Measurements from ENCODE around the gene LAMB1.
A peak's percentile ranks its signal among the peaks of the same experiment; 100 is the strongest.
"Not testable (repeated sequence)": the region's sequence is repeated elsewhere in the genome, so short reads cannot be mapped to it uniquely, and the experiment has no call there.

LAMB1 gene

GRCh38 chr7:108002726-108003598 is at the start of gene LAMB1:
Gene LAMB1, minus strand, starts transcription at chr7:108003161. Its CDS starts 276 bp downstream, at chr7:108002885.
- DNase-seq: peak; percentile 17

GRCh38 chr7:108051454-108051853 is 48.5 kb upstream of the LAMB1 start:
- no peak for DNase-seq

DNA sequence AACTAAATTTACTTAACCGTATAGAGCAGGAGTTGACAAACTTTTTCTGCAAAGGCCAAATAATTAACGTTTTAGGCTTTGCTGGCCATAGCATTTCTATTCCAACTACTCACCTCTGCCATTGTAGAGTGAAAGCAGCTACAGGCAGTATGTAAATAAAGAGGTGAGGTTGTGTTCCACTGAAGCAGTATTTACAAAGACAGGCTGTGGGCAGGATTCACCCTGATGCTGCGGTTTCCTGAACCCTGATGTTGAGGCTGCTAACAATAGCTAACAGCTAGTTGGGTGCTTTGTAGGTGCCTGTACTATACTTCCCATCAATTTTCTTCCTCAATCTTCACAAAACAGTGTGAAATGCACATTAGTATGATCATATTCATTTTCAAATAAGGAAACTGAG is 47.0 kb upstream of the LAMB1 start:
- no peak for DNase-seq

GRCh38 chr7:108048422-108048821 is 45.5 kb upstream of the LAMB1 start:
- no peak for DNase-seq

DNA sequence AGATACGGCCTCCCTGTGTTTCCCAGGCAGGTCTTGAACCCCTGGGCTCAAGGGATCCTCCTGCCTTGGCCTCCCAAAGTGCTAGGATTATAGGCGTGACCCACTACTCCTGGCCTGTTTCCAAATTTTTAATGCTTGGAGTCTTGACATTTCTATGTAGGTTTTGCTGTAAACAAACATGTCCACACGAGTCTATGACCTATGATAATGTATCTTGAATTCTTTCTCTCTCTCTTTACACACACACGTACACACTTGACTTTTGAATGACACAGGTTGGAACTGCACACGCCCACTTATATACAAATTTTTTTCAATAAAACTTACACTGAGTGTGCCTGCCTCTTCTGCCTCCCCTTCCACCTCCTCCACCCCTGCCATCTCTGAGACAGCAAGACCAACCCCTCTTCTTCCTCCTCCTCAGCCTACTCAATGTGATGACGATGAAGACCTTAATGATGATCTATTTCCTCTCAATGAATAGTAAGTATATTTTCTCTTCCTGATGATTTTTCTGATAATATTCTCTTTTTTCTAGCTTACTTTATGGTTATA is 44.1 kb upstream of the LAMB1 start:
- DNase-seq: no peak

GRCh38 chr7:108045669-108046068 is 42.7 kb upstream of the LAMB1 start:
- no peak for DNase-seq

GRCh38 chr7:108045154-108045553 is 42.2 kb upstream of the LAMB1 start:
- DNase-seq: no peak

DNA sequence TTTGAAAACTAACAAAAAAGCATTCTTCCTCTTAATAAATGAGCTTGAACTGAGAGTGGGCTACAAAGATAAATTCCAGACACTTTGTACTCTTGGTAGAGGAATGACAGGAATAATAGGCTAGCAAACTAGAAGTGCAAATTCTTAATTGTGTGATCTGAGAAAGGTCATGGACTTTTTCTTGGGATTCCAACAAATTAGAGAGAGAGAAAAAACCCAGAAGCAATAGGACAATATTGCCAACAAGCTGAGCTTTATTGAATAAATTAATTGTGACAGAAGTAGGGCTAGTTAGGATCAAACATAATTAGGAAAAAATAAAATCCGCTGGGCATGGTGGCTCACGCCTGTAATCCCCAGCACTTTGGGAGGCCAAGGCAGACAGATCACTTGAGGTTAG is 41.4 kb upstream of the LAMB1 start:
- DNase-seq: no peak

DNA sequence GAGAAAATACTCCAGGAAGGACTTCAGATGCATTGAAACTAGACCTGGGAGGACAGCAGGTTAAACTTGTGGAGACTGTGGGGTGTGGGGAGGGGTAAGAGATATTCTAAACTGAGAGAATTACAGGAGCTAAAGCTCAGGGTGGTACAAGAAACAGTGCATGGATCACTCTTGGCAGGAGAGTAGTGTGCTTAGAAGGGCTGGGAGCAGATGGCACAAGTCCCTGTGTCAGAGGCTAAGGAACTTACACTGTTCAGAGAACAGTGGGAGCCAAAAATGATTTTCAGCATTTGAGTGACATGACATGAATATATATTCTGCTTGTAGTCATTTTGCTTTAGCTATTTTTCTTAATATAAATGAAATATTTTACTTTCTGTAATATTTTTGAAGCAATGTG is 36.0 kb upstream of the LAMB1 start:
- no peak for DNase-seq

- no peak for DNase-seq
Measured at GRCh38 chr7:108037741-108038140, 34.8 kb upstream of the LAMB1 start.

DNA sequence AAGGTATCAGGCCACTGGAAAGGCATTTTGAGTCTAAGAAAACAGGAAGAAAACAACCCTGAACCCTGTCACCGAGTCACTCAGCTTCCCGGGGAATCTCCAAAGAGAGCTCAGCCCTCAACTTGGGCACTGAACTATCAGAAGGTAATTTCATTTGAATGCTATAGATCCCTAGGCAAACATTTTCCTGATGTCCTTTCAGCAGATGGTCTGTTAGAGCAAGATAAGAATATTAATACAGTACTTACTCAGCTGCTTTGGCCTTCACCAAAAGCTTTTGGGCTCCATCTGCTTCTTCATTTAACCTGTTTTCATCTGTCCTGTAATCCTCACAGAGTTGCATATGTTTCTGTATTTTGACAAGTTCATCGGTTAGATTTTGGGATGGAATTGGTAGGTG is 34.2 kb upstream of the LAMB1 start:
- no peak for DNase-seq

GRCh38 chr7:108034586-108034985 is 31.6 kb upstream of the LAMB1 start:
- DNase-seq: no peak

GRCh38 chr7:108033776-108034497 is 31.0 kb upstream of the LAMB1 start:
- DNase-seq: no peak

DNA sequence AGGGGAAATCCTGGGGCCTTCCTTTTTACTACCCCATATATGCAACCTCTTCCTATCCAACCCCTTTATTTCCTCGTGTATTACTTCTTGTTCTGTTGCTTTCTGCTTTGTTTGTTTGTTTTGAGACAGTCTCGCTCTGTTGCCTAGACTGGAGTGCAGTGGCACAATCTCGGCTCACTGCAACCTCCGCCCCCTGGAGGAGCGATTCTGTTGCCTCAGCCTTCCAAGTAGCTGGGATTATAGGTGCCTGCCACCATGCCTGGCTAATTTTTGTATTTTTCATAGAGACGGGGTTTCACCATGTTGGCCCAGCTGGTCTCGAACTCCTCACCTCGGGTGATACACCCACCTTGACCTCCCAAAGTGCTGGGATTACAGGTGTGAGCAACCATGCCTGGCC is 30.3 kb upstream of the LAMB1 start:
- not testable (repeated sequence) for DNase-seq

- no peak for DNase-seq
Measured at GRCh38 chr7:108030516-108030915, 27.6 kb upstream of the LAMB1 start.

GRCh38 chr7:108029034-108029433 is 26.1 kb upstream of the LAMB1 start:
- no peak for DNase-seq

DNA sequence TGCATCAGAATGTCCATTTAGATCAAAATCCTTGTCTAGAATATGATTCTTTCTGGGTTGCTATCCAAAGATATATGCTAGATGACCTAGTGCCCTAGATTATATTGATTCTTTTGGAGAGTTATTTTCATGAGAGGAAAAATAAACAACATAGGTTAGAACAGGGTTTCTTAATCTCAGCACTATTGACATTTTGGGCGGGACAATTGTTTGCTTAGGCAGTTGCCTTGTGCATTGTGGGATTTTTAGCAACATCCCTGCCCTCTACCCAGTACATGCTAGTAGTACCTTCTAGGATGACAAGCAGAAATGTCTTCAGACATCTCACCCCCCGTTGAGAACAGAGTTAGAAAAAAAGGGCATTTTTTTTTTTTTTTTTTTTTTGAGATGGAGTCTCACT is 25.1 kb upstream of the LAMB1 start:
- DNase-seq: no peak

GRCh38 chr7:108027239-108027638 is 24.3 kb upstream of the LAMB1 start:
- DNase-seq: no peak

DNA sequence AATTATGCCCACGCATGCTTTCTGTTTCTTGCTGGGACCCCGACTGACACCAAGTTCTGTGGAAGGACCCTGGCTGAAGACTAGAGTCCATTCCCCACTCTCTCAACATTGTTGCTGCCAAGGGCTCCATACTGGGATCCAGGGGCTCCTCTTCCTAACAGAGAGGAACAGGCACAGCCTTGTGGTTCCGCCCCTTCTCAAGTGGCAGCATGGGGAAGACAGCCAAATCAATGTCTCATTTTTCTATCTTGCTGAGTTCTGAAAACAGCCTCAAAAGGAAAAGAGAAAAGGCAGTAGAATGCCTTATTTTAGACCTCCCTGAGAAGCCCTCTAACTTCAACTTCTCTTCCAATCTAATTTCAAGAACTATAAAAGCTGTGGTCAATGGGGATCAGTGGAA is 23.7 kb upstream of the LAMB1 start:
- no peak for DNase-seq

GRCh38 chr7:108026116-108026515 is 23.2 kb upstream of the LAMB1 start:
- no peak for DNase-seq

DNA sequence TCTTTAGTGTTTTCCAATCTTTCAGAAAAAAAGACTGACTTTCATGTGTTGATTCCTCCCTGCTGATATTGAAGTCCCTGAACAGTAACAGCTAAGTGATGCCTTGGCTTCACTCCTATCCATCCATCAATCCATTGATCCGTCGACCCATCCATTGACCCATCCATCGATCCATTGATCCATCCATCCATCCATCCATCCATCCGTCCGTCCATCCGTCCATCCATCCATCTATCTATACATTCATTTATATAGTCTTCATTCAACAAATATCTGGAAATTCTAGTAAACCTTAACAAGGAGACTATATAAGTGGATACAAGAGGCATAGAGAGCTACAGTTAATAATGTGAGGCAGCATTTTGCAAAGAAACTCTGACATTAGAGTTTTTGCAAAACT is 21.6 kb upstream of the LAMB1 start:
- no peak for DNase-seq

- DNase-seq: no peak
Measured at GRCh38 chr7:108020585-108020984, 17.6 kb upstream of the LAMB1 start.

DNA sequence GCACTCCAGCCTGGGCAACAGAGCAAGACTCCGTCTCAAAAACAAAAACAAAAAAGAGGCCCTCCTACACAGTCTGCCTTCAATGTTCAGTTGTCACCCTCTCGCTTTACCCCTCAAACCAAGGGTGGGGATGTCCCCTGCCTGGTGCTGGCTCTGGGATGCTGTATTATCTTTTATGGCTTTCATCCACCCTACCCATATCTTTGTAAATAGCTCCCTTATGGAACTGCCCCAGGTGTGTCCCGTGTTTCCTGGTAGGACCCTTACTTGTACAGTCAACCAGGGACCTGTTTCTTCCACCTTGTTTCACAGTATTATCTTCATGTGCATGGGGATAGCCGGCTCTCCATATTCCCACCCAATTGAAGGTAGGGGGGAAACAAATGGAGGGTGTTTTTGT is 15.7 kb upstream of the LAMB1 start:
- no peak for DNase-seq

GRCh38 chr7:108017776-108018151 is 14.8 kb upstream of the LAMB1 start:
- no peak for DNase-seq
